GM19238 (cell line): ENCODE measurements around the gene TWNK.

Experiments used
- DNase-seq: peaks from one replicate; pipeline ENCODE4 v3.0.0; 2011; ENCODE audit warnings: low spot score; ENCODE audit not compliant: insufficient read length

TWNK gene

DNA sequence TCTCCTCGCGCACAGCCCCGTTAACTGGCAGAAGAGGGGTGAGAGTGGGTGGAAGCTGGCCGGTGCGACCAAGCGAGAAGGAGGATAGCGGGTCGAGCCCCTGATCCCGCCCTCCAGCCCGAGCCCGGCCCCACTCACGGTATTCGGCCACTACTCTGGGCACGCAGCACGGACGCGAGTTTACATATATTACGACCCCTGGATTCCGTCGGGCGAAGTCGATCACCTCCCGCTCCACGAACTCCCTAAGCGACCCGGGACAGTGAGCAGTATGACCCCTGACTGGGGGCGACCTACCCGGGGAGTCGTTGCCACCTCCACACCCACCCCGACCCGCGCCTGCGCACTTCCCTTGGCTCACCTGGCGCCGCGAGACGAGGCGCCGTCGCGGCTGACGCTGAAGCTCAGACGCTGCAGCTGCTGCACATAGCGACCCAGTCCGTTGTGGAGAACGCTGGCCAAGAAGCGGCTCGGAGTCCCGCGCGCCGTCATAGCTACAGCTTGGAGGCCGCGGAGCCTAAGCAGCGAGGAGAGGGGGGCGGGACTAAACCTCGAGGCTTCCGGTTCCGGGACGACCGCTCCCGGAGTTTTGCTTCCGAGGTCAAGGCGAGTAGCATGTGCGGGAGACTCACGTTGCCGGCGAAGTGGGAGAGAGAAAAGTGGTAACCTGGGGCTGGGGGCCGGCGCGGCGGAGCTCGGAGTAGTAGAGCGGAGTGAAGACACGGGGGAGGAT, at the start of gene TWNK, which contains the start of gene MRPL43:
Gene TWNK, plus strand, starts transcription at position 592 of the 733 bp plus-strand sequence. CDS start 668 bp downstream, outside the sequence.
Gene MRPL43, minus strand, starts transcription at position 546 of the 733 bp plus-strand sequence. Its CDS starts 54 bp downstream, at position 492.
- DNase-seq, result peak; percentile 95

DNA sequence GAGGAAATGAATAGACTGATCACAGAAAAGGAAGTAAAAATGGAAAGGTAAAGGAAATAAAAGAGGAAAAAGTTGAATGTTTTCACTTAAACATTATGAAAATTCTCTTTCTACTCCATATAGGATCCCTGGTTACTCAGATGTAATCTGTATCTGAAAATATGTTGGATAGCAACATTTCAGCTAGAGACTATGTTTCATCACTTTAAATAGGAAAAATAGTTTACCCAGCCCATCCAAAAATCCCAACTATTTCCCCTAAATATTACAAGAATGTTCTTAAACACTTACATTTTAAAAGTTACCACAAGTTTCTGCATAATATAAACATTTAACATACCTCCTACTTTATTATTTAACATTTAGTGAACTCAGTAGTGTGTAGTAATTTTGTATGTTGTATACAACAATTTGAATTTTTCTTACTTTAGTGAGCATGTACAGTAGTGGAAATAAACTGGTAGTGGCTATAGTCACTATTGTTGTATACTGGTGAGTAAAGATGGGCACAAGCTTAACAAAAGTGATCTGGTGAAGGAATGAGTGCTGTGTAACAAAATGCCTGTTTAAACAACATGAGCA, 47.5 kb upstream of the TWNK start:
- no peak for DNase-seq

DNA sequence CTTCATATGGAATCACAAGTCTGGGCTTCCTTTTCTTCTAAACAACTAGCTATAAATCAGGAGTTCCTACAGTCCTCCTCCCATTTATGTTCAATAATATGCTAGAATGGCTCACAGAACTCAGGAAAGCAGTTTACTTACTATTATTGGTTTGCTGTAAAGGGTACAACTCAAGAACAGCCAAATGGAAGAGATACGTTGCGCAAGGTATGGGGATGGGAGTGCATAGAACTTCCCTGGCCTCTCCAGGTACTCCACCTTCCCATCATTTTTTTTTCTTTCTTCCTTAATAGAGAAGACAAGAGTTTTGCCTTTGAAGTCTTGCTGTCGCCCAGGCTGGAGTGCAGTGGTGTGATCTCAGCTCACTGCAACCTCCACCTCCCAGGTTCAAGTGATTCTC, 45.1 kb upstream of the TWNK start:
- DNase-seq, result no peak

DNA sequence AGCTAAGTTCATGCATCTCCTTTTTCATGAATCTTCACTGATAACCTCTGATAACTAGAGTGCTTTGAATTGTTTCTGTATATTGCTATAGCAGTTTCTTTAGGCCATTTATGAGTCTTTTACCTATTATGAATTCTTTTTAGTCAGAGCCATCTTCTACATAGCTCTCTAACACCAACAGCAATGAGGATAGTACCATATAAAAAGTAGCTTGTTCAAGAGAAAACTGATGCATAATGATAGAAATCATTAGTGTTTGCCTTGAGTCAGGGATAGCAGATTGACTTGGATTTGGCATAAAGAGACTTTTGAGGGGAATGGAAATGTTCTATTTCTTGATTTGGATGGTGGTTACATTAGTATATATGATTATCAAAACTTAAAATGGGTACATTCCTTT, 43.8 kb upstream of the TWNK start:
- DNase-seq, result no peak

DNA sequence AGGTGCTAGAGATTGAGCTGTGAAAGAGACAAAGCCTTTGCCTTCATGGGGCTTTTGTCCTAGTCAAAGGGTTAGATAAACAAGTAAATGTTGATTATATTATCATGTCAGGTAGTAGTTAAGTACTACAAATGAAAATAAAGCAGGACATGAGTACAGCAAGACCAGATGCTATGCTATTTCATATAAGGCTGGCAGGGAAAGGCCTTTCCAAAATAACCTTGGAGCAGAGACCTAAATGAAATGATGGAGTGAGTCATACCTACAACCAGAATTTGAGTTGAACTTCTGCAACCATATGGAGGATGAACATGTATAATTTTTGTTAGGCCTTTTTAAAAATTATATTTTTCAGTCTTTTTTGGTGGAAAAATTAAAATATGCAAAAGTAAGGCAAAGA, 41.6 kb upstream of the TWNK start:
- DNase-seq, result no peak

DNA sequence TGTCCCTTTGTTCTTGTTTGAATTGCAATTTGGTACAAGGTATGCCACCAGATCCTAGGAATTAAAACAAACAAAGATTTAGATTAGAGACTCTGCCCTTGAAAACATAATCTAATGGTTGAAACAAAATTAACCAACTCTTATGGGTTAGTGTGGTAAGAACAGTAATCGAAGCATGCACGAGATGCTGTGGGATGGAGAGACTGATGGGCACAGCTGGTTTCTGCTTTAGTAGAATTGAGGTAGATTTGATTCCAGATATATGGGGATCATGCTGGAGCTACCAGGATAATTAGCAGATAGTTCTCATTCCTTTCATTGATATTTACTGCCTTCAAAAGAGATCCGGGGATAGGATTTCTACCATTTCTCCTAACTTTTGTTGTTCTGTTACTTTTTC, 38.4 kb upstream of the TWNK start:
- no peak for DNase-seq

DNA sequence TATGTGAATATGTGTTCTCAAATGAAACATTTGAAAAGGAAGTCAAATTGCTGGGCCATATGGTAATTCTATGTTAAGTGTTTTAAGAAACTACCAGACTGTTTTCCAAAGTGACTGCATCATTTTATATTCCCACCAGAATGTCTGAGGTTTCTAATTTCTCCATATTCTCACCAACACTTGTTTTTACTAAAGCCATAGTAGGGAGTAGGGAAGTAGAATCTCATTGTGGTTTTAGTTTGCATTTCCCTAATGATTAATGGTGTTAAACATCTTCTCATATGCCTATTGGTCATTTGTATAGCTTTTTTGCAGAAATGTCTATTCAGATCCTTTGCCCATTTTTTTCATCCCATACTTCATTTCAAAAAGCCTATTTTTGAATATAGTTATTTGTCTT, 27.1 kb upstream of the TWNK start:
- no peak for DNase-seq

DNA sequence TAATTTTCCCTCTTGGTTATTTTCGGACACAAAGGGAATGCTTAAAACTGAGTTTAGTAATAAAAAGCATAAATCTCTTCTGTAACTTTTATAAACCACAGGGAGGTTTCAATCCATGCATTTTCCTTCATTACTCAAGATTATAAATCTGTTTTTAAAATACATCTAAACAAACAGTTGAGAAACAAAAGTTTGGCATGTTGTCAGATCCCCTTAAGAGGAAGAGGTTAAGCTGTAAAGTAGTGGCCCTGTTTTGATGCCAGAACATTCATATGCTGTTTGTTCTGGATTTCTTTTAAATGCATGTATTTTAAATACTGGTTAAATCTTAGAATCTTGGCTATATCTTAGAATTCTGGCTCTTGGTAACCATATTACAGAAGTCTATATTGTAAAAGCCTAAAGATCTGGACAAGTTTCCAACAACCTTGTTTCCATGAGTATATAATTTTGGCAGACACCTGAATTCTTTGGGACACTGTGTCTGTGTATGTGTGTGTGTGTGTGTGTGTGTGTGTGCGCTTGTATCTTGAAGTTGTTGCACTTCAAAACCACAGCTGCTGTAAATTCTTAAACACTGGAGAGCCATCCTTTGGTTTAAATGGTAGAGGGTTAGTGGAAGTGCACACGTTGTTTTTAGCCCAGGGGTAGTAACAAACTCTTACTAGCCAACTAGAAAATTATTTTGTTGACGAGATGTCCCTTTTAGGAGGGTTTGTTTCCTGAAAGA, 24.8 kb upstream of the TWNK start:
- DNase-seq, result no peak

DNA sequence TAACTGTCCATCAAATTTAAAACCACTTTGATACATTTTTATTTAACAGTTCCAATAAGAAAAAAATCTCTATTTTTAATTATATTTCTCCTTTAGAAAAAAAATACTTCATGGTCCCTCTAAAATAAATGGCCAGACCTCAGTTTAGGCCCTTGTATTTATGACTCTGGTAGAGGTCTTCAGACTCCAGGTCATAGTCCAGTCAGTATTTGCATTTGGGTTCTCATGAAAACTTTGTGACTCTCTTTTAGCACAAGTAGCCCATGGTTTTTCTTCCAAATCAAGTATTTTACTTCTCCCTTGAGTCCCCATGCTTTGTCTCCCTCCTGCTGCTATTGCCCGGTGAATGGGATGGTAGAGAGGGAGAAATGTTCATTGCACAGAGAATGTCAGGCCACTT, 23.5 kb upstream of the TWNK start:
- DNase-seq, result no peak

DNA sequence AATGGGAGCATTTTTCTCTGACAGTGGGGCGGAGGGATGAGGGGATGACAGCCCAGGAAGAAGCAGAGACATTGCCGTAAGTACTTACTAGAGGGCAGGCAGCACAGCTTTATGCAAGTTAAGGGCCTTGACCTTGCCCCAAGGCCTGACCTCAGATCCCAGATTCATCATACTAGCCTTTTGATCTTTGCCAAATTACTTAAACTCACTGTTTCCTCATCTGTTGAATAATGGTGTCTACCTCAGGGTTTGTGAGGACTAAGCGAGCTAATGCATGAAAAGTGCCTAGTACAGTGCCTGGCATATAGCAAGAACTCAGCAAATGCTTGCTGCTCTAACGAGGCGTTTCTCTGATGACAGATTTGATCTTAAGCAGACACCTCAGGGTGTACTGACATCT, 21.5 kb upstream of the TWNK start:
- no peak for DNase-seq

DNA sequence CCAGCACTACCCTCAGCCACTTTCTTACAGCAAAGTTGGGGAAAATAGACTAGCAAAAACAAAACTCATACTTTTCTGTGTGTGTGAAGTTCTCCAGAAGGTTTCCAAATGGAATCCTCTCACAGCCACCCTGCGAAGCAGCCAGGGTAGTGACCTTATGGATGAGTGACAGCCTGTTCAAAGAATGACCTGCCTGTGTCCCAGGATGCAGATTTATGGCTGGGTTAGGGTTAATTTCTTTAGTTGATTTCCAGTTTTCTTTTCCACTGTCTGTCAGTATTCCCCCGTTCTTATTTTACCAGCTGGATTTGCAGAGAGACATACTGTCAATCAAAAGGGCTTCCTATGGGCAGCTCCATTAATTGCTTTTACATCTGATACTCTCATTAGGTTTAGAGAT, 20.5 kb upstream of the TWNK start:
- no peak for DNase-seq

DNA sequence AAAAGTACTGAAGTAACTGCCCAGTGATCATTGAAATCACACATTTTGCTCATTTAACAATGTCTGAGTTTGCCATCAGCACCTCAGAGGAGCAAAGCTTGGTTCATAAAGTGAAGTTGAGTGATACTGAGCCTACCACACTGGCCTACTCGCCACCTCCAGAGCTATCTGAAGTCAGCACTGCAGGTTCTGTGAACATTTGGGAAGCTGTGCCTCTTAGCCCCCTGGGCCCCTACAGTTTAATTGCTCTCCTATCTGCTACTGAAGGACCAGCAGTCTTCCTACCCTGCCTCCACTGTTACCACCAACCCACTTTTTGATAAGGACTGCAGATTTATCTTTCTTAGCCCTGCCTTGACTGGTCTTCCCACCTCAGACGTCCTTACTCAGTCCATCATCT, 20.0 kb upstream of the TWNK start:
- no peak for DNase-seq

DNA sequence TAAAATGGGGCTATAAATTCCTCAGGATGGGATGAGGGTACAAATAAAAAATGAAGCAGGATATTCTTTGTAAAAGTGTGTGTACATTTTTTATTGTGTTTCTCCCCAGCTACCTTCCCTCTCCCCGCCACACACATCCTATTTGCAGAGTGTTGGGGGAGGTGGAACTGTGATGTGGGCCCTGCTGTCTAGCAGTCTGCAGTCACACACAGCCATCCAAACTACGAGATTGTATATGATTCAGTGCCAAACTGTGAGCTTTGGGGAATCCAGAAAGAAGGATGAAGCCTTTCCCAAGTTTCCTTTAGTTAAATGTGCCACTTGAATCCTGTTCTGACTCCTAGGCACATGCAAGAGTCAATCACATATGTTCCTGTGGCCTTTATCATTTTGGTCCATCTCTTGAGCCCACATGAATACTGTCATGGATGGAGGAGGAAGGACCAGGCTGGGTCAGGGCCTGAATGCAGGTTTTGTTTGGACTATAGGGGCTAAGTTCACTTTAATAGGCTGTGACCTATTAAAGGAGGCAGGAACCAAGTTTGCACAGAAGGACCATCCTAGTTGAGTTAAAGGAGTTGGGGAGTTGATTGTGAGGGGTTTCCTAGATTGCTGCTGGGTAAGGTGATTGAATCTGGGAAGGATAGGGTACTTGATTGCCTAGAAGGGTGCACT, 19.1 kb upstream of the TWNK start:
- DNase-seq, result no peak

DNA sequence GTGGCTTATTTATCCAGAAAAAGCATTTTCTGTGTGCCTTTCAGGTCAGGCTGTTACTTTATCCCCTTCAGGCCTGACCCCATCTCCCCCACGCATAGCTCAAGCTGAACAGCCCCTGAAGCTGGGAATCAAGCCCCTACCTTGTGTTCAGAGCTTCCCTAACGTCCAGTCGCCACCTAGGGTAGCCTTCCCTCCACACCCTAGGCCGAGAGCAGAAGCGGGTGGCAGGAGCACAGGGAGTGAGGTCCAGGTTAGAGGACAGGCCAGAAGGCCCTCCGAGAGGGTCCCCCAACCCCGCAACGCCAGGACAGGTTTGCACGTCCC, 18.5 kb upstream of the TWNK start:
- DNase-seq, result no peak

DNA sequence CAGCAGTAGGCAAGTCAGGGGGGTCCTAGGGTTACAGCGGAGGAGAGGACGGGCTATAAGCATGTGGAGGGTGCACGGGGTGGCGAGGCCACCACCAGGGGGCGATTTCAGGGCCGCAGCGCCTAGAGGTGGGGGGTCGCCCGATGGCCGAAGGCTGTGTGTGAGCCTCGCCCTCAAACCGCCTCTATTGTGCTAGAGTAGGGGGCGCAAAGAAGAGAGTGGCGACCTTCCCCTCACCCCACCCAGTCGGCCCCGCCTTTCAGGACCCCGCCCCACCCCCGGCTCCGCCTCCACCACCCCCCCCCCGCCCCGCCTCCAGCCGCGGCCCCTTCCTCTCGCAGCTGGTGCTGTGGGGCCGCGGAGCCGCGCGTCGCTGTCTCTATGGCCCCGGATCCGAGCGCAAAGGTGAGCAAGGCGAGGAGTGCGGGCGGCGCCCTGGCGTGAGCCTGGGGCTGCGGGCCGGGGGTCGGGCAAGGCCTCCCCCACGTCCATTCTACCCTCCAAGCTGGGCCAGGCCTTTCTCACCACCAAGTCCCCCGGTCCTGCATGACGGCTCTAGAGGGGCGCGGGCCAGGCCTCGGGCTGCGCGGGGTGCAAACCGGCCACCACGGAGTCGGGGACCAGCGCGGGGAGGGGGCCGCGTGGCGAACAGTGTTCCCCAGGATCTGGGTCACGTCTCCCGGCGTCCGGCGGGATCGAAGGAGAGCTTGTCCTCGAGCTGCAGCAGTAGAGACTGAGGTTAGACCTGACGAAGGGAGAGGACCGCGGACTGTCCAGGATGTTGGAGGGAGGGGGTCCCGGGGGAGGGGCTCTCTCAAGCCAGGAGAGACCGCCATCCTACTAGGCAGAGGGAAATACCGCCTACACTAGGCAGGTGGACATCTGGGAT, 17.9 kb upstream of the TWNK start, which contains the start of gene SEMA4G:
Gene SEMA4G, plus strand, starts transcription at position 318 of the 889 bp plus-strand sequence. CDS start 3,409 bp downstream, outside the sequence.
- DNase-seq, result peak; percentile 57

DNA sequence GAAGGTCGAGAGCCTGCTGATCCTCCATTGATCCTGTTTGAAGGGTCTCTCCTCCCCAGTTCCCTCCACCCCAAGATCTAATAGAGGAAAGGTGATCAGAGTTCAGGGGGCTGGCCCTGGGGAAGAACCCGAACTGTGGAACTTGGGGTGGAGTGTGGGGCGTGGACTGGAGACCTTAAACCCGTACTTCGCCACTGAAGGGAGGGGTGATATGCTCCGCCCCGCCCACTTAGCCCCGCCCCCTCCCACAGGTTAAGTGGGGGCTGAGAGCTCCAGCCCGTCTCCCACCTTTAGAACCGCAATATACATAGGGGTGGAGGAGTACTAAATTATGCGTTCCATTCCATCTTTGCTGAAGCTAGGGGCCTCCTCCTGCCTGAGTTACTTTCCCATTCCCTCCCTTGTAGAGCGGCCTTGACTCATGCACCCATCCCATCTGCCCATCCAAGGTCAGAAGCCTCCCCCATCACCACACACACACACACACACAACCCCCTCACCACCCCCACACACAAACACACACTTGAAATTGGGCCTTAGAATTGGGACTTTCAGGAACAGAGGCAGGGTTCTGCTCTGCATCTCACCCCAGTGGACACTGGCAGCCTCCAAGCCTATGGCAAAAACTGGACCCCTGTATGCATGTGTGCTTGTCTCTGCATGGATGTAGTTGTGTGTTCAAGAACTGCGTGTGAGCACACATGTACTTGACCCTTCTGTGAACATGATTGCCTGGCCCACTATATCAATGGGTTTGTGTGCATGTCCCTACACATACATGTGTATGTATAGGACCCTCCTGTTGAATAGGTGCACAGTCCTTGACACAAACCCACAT, 17.0 kb upstream of the TWNK start:
- no peak for DNase-seq

DNA sequence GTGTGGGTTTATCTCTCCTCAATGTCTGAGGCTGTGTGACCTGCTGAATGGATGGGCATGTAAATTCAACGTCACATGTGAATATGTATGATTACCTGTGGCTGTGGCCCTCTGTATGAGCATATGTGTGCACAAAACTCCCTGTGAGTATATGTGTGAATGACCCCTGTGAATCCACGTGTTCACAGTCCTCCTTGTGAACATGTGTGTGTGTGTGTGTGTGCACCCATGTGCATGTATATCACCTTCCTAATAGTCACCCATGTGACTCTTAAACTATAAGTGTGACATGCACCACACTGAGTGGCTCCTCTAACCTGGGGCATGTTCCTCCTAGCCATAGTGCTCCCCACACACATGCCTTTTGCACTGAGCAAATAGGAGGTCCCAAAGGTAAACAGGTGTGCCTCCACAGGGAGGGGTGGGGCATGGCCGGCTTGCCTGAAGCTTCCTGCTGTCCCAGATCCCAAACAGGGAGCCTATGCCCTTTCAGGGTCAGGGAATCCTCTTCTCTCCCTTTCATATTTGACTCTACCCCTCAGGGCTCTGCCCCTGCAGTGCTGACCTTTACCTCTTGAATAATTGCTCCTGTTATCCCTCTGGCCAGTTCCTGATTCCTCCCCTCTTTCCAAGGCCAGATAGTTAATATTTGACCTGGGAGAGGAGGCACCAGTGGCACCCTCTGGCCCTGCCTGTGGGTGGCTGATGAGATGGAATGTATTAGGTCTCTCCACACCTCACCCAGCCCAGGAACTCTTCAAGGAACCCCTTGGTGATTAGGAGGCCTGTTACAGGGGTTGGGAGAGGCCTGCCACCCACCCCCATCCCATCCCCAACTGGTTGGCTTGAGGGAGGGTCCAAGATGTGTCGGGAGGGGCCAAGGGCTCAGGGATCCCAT, 16.2 kb upstream of the TWNK start:
- DNase-seq, result no peak

DNA sequence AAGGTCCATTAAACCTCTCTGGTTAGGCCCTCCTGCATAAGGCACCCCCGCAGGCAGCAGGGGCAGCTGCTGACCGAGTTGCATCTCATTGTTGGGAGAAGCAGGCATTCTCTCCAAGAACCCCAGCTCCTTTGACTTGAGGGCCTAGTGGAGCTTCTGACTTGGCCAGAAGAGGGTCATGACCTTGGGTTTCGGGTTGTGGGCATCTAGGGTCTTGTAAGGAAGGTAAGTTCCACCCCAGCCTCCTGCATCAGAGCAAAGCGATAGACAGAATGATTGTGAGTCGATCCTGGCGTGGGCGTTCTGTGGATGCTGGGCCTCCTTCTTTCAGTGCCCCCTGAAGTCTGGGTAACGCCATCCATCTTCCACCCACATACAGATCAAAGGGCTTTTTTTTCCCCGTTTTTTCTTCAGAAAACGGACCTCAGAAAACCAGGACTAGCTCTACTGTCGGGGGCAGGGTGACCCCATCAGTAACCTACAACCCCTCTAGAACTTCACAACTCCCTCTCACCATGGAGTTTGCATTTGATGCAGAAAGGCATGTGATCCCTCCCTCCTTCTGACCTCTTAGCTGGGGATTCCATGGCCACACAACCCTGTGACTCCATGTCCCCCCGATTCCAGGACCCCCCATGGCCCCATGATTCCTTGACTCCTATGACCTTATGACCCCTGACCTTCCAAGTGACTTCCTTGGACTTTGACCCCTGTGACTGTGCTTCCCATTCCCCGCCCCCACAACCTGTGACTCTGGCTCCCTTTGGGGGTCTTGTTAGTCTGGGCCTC, 15.0 kb upstream of the TWNK start:
- DNase-seq, result no peak
